Hepatocyte (in vitro differentiated cells): Measurements from ENCODE around the gene CHIT1.

Experiments
- CTCF ChIP-seq: fragments of 200-600 bp; sonication (generic); IDR thresholded peaks from 2 replicates; pipeline ENCODE4 v1.5.1; 2016; ENCODE audit warnings: antibody characterized with exemption, mild to moderate bottlenecking; ENCODE audit not compliant: poor library complexity
- EZH2 ChIP-seq: fragments of 200-600 bp; sonication (generic); IDR thresholded peaks from 2 replicates; pipeline ENCODE4 v1.6.1; 2016; ENCODE audit warnings: antibody characterized with exemption, mild to moderate bottlenecking, borderline replicate concordance
- EZH2phosphoT487 ChIP-seq: fragments of 200-600 bp; sonication (generic); IDR thresholded peaks from one replicate; pipeline ENCODE4 v1.6.1; 2018; ENCODE audit warnings: antibody characterized with exemption, mild to moderate bottlenecking, low read depth, moderate library complexity; ENCODE audit not compliant: unreplicated experiment, severe bottlenecking

GRCh38 chr1:203219934-203220333 is 9.5 kb downstream of the CHIT1 start:
- no peak for TF ChIP-seq CTCF
- TF ChIP-seq EZH2, result no peak
- TF ChIP-seq EZH2phosphoT487, result no peak
